Measurements from ENCODE around the gene DLG1. TPM values are rescaled to one million over a fixed set of nuclear protein-coding genes. Genes with fewer than 3 reads are reported as not detected.
A peak's percentile ranks its signal among the peaks of the same experiment; 100 is the strongest.
"Not testable (repeated sequence)": the region's sequence is repeated elsewhere in the genome, so short reads cannot be mapped to it uniquely, and the experiment has no call there.

Gene DLG1
- polyA plus RNA-seq, 3 donors: 77.3 to 84.0 (median 81.9) TPM

DNA sequence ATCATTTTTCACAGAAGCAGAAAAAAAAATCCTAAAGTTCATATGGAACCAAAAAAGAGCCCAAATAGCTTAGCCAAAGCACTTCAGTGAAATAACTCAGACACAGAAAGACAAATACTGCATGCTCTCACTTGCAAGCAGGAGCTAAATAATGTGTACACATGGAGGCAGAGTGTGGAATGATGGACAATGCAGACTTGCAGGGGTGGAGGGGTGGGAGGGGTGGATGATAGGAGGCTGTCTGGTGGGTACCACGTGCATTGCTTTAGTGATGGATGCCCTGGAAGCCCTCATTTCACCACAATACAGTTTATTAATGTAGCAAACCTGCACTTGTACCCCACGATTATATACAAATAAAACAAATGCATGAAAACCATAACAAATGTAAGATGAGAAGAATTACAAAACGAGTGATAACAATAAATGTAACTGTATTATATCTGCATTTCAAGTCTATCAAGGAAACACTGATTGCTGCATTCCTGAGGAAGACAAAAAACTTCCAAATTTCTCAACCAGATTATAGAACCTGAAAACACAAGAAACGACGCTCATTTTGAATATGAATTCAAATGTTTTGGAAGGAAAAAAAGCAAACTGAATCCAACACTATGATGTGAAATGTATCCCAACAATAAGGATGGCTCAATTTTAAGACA, 96.5 kb downstream of the DLG1 start:
- no peak for DNase-seq (ENCODE audit: extremely low read depth in 1 of 11, low read depth in 9 of 11, low spot score in 4 of 11)

DNA sequence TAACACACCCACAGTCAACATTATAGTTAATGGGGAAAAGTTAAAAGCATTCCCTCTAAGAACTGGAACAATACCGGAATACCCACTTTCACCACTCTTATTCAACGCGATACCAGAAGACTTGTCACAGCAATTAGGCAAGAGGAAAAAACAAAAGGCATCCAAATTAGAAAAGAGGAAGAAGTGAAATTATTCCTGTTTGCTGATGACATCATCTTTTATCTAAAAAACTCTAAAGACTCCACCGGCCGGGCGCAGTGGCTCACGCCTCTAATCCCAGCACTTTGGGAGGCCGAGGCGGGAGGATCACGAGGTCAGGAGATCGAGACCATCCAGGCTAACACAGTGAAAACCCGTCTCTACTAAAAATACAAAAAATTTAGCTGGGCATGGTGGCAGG, 97.6 kb downstream of the DLG1 start:
- not testable (repeated sequence) for DNase-seq (ENCODE audit: extremely low read depth in 1 of 11, low read depth in 9 of 11, low spot score in 4 of 11)

DNA sequence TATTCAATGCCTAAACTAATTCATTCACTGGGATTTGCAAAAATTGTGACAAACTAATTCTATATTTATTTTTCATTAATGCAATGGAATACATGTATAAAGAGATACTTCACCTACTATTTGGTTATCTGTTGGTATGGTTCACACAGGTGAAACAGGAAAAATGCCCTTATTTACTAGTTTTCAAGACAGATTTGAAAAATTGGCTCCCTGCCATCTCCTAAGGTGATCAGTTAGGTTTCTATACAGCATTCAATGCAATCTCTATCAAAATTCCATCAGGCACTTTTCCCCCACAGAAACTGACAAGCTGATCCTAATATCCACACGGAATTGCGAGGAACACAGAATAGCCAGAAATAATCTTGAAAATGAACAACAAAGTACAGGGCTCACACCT, 101.1 kb downstream of the DLG1 start:
- no peak for DNase-seq (ENCODE audit: extremely low read depth in 1 of 11, low read depth in 9 of 11, low spot score in 4 of 11)

DNA sequence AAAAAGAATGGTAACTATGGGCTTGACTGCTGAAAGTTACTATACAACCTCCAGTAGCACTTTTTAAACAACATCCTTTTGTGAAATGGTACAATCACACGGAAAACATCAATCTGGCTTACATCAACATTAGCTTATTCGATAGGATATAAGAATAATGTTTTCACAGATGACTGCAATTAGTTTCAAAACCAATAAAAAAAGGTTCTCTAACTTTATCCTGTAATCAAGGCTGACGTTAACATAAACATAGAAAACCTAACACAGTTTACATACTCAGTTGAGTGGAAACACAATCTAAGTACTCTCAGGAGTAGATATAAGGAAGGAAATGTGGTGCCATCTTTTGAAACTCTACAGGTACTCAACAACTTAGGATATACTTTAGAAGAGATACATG, 102.2 kb downstream of the DLG1 start:
- no peak for DNase-seq (ENCODE audit: extremely low read depth in 1 of 11, low read depth in 9 of 11, low spot score in 4 of 11)

DNA sequence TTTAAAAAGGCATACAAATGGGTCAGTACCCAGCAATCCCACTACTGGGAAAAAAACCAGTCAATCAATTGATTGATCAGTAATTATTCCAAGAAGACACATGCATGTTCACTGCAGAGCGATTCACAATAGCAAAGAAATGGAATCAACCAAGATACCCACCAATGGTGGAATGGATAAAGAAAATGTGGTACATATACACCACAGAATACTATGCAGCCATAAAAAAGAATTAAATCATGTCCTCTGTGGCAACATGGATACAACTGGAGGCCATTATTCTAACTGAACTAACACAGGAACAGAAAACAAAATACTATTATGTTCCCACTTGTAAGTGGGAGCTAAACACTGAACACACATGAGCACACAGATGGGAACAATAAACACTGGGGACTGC, 103.1 kb downstream of the DLG1 start:
- no peak for DNase-seq (ENCODE audit: extremely low read depth in 1 of 11, low read depth in 9 of 11, low spot score in 4 of 11)

DNA sequence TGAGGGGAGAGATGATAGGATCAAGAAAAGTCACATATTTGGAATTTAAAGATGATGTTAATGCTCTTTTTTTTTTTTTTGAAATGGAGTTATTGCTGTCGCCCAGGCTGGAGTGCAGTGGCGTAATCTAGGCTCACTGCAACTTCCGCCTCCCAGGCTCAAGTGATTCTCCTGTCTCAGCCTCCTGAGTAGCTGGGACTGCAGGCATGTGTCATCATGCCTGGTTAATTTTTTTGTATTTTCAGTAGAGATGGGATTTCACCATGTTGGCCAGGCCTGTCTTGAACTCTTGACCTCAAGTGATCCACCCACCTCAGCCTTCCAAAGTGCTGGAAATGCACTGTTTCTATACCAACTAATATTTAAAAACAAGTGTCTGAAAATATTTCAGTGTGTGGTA, 104.7 kb downstream of the DLG1 start:
- DNase-seq (ENCODE audit: extremely low read depth in 1 of 11, low read depth in 9 of 11, low spot score in 4 of 11): not testable (repeated sequence)

DNA sequence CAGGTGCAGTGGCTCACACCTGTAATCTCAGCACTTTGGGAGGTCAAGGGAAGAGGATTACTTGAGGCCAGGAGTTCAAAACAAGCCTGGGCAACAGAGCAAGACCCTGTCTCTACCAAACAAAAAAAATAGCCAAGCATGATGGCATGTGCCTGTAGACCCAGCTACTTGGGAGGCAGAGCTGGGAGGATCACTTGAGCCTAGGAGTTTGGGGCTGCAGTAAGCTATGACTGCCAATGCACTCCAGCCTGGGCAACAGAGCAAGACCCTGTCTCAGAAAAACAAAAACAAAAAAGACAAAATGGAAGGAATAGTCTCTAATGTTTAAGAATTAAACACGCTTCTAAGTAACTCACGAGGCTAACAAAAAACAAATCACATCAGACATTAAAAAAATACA, 106.5 kb downstream of the DLG1 start:
- DNase-seq (ENCODE audit: extremely low read depth in 1 of 11, low read depth in 9 of 11, low spot score in 4 of 11): no peak

DNA sequence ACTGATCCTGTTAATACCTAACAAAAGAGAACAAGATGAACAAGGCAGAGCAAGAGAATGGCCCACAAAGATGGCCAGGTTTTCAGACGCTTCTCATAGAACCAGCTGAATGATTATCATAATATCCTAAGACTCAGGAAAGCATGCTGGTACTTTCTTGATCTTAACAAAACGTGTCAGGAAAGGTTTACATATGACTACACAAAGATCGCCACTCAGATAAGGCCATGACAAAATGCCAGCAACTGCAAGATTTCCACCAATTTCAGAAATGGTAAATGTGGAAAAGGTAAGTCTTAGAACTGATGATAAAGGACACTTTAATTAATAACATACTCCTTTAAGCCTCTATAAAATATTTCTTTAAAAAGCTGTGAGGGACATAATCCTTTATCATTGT, 108.8 kb downstream of the DLG1 start:
- DNase-seq (ENCODE audit: extremely low read depth in 1 of 11, low read depth in 9 of 11, low spot score in 4 of 11): no peak

DNA sequence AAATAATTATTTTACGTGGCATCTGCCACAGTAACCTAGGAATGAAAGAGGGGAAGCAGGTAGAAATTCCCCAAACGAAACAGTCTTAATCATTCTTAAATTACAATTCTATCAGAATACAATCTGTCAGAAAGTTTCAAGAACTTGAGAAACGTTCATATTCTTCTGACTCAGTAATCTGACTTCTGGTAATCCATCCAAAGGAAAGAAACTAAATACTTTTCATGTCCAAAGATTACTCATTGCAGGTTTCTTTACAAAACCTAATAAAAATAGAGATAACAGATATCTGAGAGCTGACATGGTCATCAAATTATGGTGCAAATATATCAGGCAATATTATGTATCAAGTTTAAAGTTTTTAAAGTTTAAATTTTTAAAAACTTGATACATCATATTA, 109.4 kb downstream of the DLG1 start:
- DNase-seq (ENCODE audit: extremely low read depth in 1 of 11, low read depth in 9 of 11, low spot score in 4 of 11): no peak

DNA sequence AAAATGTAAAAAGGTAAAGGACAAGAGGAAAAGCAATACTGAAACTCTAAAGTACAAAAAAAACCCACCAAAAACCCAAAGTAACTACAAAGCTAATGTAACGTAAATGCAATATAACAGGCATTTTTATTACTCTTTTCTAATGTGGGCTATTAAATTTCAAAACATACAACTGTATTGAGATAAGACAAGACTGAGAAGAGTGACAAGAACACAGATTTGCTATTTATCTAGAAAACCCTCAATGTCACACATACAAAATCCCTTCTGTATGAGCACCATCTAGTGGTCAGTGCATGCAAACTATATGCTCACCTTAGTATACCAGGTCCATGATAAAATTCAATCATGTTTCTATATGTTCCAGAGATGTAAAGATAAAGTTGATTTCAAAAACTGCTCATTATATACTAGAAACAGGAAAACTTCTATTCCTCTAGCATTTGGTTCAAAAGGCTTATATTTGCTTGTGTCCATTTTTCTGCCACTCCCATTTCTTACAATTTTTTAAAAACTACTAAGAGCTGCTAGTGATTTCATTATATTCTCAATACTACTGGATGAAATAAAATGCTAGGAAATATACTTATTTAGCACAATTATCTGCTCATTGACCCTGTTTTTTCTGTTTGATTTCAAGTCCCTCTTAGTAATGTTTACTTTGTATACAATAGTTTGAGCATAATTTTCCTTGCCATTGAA, 111.4 kb downstream of the DLG1 start:
- DNase-seq (ENCODE audit: extremely low read depth in 1 of 11, low read depth in 9 of 11, low spot score in 4 of 11): peak; percentile 12 to 66 (median 37)

DNA sequence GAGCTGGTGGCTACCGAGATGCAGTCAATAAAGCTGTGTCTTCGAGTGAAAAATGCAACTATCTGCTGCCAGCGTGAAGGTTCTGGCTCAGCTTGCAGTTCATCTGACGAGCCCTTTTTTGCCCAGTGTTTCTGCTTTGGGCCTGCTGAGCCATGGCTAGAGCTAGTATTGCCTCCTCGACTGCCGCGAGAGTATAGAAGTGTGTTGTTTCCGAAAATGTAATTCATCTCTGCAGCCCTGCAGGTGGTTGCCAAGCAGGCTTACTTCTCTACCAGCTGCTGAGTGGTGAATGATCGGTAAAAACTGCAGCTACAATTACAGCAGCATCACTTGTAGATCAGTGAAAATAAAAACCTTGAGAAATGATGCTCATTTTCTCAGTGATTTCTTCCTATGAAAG, 114.8 kb downstream of the DLG1 start:
- DNase-seq (ENCODE audit: extremely low read depth in 1 of 11, low read depth in 9 of 11, low spot score in 4 of 11): no peak

DNA sequence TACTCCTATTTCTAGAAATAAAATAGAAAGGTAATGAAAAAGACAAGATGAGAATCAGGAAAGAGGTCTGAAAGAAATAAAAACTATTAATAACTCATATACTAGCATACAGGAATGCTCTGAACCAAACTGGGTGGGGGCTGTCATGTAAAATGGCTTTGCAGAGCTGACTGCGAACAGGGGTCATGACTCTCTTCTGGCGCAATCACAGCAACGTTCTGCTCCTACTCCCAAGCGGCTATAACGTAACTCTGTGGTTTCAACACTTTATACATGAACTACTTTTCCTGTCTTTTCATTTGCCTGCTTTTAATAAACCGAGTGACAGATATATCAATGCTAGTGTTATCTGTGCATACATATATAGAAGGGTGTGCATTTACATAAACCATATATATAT, 116.7 kb downstream of the DLG1 start:
- DNase-seq (ENCODE audit: extremely low read depth in 1 of 11, low read depth in 9 of 11, low spot score in 4 of 11): peak in 1 of 11 donors; percentile 5

DNA sequence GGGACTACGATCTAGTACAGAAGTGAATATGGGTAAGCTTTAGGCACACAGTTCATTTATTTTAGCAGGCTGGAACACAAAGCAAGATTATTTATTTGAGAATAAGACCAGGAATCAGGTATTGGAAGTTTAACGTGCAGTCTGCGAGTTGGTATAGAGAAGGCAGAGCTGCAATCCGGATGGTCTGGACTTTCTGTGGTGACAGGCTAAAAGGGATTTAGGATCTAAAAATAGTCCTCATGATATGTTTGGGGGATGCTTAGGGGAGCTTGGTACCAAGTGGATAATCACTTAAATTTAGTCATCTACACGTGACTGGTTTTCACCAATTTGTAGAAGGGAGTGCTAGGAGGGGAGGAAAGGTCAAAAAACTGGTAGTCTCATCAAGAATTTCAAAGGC, 119.4 kb downstream of the DLG1 start:
- no peak for DNase-seq (ENCODE audit: extremely low read depth in 1 of 11, low read depth in 9 of 11, low spot score in 4 of 11)

DNA sequence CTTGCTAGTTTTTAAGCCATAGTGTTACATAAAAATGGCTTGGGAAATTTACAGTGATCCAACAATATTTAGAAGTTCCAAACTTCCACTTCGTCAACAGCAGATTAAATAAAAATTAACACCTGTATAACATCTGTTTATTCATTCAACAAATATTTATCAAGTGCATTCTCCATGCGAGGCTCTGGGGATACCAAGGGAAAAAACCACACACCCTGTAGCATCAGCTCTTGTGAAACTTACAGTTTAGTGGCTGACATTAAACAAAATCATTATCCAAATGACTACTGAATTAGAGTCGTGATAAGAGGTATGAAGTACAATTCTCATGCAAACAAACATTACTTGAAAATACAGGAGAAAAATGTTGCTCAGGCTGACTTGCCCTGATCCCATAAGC, 122.9 kb downstream of the DLG1 start:
- DNase-seq (ENCODE audit: extremely low read depth in 1 of 11, low read depth in 9 of 11, low spot score in 4 of 11): no peak

DNA sequence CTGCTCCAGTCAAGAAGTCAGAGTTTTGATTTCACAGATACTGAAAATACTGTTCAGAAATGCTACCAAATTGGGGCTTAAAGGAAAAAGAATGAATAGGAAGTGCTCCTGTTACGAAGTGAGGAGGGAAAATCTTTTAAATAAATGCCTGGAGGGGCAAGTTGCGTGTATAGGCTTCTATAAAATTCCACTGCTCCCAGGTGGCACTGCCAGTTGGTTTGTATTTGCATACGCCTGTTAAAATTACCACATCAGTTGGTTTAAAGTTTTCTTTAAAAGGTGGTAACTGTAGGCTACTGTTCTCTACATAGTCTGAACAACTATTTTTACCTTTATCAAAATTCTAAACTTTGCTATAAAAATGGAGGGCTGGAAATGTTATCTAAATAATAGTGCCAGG, 123.5 kb downstream of the DLG1 start:
- DNase-seq (ENCODE audit: extremely low read depth in 1 of 11, low read depth in 9 of 11, low spot score in 4 of 11): no peak

DNA sequence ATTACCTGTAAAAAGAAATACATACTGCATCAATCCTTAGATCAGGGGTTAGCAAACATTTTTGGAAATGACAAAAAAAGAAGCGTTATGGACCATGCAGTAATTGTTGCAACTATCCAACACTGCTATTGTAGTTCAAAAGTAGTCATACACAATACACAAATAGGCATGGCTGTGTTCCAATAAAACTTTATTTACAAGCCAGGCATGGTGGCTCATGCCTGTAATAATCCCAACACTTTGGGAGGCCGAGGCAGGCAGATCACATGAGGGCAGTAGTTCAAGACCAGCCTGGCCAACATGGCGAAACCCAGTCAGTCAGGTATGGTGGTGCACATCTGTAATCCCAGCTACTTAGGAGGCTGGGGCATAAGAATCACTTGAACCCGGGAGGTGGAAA, 124.8 kb downstream of the DLG1 start:
- DNase-seq (ENCODE audit: extremely low read depth in 1 of 11, low read depth in 9 of 11, low spot score in 4 of 11): no peak

DNA sequence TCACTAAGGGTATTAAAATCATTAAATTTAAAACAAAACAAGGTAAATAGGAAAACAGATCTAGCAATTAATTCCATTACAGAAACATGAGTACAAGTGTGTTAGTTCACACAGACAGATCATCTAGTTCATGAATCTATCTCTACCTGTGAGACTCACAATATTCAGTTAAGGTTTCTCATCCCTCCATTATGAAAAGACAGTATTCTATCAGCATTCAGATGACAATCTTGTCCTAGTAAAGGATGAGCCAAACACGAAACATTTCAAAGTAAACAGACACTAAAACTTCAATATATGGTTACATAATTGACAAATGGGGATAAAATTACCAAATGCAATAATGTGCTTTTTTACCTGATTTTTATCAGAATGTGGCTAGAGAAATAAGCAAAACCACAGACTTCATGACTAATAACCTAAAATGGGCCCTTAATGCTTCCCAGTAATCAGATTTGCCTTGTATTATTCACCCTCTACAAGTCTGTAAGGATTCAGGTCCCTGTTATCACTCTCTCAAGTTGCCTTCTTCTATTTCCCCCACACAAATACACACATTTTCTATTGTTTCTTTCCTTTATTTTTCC, 126.8 kb downstream of the DLG1 start:
- DNase-seq (ENCODE audit: extremely low read depth in 1 of 11, low read depth in 9 of 11, low spot score in 4 of 11): no peak

DNA sequence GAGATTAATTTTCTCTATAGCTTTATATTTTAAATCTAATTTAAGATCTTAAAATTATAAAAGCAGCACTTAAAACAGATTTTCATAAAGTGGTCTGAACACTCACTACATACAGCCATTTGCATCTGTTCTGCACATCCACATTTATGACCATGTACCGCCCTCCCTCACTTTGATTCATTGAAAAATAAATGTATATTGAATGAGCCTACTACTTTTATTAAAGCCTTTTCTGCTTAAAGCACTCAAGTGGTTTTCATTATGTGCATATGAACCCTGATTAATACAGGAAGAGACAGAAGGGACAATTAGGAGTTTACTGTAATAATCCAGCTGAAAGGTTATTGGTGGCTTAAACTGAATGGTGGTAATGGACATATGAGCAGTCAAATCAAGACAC, 129.4 kb downstream of the DLG1 start:
- DNase-seq (ENCODE audit: extremely low read depth in 1 of 11, low read depth in 9 of 11, low spot score in 4 of 11): no peak

DNA sequence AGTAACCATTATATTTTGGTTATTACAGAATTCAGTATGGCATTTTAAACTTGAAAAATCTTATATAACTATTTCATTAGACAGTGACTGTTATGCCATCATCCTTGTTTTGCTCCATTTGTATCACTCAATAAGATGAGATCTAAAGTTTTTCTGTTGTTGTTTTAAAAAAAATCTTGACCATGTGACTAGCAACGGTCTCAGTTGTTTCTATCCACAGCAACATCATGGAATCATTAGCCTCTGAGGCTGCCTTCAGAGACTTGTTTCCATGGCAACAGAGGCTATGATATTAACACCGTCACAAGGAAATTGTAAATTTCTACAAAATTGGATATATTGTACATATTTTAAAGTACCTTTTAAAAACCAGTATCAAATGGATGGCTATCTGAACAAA, 129.8 kb downstream of the DLG1 start:
- peak in 3 of 11 donors; percentile 4 to 20 (median 17) for DNase-seq (ENCODE audit: extremely low read depth in 1 of 11, low read depth in 9 of 11, low spot score in 4 of 11)

DNA sequence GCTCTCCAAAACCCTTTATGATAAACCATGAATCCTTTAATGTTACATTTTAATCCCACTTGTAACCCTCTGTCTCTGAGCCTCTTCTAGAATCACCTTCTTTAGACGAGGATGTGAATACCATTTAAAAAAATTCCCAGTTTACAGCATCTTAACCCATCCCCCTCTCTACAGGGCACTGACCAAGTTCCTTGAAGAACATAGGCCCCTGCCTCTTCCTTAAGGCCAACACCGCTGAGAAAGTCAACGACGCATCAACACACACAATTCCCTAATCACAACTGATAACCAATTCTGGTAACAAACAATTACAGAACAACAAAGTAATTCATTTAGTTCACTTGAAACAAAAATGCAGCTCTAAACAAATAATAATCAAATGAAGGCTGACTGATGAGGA, 130.3 kb downstream of the DLG1 start:
- no peak for DNase-seq (ENCODE audit: extremely low read depth in 1 of 11, low read depth in 9 of 11, low spot score in 4 of 11)

DNA sequence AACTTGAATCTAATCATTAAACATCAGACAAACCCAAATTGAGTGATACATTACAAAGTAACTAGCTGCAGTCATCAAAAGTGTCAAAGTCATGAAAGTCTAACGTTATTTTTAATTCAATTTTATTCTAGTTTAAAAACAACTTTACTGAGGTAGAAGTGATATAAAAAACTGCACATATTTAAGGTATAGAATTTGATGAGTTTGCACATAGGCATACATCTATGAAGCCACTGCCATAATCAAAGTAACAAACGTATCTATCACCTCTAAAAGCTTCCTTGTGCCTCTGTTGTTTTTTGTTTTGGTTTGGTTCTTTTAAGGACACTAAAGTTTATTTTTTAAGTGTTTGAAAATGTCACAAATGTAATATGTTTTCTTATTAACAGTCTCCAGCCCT, 130.9 kb downstream of the DLG1 start:
- DNase-seq (ENCODE audit: extremely low read depth in 1 of 11, low read depth in 9 of 11, low spot score in 4 of 11): no peak

Data from renal cortex interstitium (tissue), 11 donors.